Upper lobe of left lung (tissue), 4 donors: ENCODE results near the gene SNTG2.

ENCODE experiments used
- EP300 ChIP-seq, 4 donors: sonication (generic); formaldehyde crosslinking; IDR thresholded peaks; one replicate each; pipeline ENCODE4 v1.5.1; 2017; ENCODE audit warnings: antibody characterized with exemption in 4 of 4, control low read depth in 2 of 4
- POLR2A ChIP-seq, 4 donors: fragments of 450-650 bp; IDR thresholded peaks; one replicate each; pipeline ENCODE4 v1.5.1; 2016 to 2017; ENCODE audit warnings: antibody characterized with exemption in 4 of 4, mild to moderate bottlenecking in 2 of 4
- POLR2AphosphoS5 ChIP-seq, 2 donors: sonication (generic); formaldehyde crosslinking; IDR thresholded peaks; one replicate each; pipeline ENCODE4 v1.5.1; 2017; ENCODE audit warnings: antibody characterized with exemption in 2 of 2
- TF ChIP-seq, protein P1 (sequence below), 6 experiments: fragments of 450-650 bp in 4 of 6; fragments of 200-600 bp in 2 of 6; sonication (generic) in 2 of 6; IDR thresholded peaks; one replicate each; pipeline ENCODE4 v1.5.1; 2016 to 2019; ENCODE audit warnings: antibody characterized with exemption in 6 of 6

DNA sequence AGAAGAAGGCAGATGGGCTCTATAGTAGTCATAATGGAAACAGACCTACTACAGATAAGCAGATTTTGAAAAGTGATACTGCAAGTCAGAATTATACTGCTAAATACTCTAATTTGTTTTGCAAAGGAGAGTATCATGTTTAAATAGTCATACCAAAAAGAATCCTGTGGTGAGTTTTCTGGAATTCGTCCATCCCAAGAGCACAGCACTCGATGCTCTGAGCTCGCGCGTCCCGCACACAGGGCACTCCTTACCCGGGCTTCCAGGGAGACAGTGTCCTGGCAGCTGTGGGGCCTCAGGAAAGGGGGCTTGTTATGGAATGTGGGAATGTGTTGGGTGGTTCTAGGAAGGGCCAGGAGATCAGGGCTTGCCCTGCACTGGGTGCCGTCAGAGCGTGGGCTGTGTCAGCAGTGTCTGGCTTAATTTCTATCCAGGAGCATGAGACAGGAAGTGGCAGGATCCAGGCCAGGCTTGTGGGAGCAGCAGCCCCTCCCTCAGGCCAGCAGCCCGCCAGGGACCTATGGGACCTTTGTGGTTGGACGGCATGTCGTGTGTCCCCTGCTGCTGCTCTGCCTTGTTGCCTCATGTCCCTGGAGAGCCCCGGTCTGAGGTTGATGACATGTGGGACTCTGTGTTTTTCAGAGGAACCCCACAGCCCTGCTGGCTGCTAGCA, 269.4 kb downstream of the SNTG2 start:
- TF ChIP-seq, protein P1, sequence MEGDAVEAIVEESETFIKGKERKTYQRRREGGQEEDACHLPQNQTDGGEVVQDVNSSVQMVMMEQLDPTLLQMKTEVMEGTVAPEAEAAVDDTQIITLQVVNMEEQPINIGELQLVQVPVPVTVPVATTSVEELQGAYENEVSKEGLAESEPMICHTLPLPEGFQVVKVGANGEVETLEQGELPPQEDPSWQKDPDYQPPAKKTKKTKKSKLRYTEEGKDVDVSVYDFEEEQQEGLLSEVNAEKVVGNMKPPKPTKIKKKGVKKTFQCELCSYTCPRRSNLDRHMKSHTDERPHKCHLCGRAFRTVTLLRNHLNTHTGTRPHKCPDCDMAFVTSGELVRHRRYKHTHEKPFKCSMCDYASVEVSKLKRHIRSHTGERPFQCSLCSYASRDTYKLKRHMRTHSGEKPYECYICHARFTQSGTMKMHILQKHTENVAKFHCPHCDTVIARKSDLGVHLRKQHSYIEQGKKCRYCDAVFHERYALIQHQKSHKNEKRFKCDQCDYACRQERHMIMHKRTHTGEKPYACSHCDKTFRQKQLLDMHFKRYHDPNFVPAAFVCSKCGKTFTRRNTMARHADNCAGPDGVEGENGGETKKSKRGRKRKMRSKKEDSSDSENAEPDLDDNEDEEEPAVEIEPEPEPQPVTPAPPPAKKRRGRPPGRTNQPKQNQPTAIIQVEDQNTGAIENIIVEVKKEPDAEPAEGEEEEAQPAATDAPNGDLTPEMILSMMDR (IDR thresholded peaks at IDR 0.05): no peak
- TF ChIP-seq EP300 (IDR thresholded peaks at IDR 0.05): no peak
- no peak for TF ChIP-seq POLR2AphosphoS5 (IDR thresholded peaks at IDR 0.05)
- no peak for TF ChIP-seq POLR2A (IDR thresholded peaks at IDR 0.05)
